CD4-positive, alpha-beta T cell treated with Interleukin-1 beta for 1 hour (primary cell): Measurements from ENCODE around the gene CASP2.
A peak's percentile ranks its signal among the peaks of the same experiment; 100 is the strongest.
"Not testable (repeated sequence)": the region's sequence is repeated elsewhere in the genome, so short reads cannot be mapped to it uniquely, and the experiment has no call there.

Source experiments
- DNase-seq, 2 donors: peaks; one replicate each; pipeline ENCODE4 v3.0.0-alpha.2; 2020 to 2022

The CASP2 gene

GRCh38 chr7:143287935-143288826, at the start of gene CASP2:
TSS of gene CASP2 (plus strand) at chr7:143288351. CDS start at chr7:143288456, 105 bp downstream.
- peak; percentile 99 to 100 for DNase-seq

- DNase-seq = no peak
Observed at GRCh38 chr7:143239813-143240212, 48.3 kb upstream of the CASP2 start.

DNA sequence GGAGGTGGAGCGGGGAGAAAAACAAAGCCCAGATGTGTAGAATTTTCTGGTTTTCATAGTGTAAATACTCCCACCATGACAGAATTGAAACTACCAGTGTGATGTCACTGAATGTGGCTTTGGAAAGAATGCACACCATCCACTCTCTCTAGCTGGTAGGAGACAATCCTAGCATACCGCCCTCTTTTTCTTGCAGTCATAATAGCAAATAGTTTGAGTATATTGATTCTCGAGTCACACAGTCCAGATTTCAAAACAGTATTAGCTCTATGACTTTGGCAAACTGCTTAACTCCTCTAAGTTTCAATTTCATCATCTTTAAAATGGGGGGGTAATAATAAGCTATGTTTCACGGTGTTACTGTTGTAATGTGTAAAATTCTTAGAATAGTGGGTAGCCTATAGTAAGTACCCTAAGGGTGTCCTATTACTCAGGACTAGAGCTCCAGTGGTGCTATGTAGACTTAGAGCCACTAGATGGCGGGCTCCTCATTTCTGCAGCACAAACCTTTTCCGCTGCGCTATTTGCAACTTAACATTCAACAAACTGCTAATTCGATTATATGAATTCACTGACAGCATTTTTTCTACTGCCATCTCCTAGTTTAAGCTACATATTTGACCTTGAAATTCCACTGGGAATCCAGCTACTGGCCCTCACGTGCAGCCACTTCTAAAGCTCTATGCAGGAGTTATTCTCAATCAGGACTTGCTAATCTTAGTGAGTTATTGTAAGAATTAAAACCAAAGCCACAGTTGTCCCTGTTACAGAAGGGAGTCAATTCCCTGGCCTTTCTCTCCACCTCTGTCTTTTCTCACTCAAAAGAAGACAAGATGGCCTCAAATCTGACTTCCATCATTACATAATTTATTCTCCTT, 47.6 kb upstream of the CASP2 start:
- peak; percentile 76 to 84 for DNase-seq

GRCh38 chr7:143242306-143242705, 45.8 kb upstream of the CASP2 start:
- DNase-seq = no peak

DNA sequence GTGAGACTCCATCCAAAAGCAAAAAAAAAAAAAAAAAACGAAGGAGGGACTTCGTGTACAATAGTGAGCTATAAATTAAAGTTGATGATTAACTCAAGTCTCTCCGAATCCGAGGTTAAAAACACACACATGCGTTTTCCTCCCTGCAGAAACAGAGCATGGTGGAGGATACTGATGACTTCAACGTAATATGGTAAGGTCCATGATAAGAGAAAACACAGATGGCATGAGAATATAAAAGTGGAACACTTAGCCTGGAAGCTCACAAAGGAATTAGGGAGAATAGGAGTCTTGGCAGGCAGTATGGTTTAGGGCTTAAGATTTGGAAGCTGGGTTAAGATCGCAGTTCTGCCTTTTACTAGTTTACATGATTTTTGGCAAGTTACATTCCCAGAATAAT, 45.0 kb upstream of the CASP2 start:
- no peak for DNase-seq

- DNase-seq = no peak
Observed at GRCh38 chr7:143243614-143244013, 44.5 kb upstream of the CASP2 start.

DNA sequence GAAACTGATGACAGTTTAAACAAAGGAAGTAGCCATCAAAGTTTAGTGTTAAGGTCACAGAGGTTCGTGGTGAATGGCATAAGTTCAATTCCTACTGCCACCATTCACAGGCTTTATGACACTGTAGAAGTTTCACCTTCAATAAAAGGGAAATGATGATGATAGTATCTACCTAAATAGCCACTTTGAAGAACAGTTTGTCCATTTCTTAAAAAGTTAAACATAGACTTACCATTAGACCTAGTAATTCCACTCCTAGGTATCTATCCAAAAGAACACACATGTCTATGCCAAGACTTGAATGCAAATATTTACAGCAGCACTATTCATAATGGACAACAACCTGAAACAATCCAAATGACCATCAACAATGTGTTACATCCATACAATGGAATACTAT, 43.8 kb upstream of the CASP2 start:
- DNase-seq = no peak

DNA sequence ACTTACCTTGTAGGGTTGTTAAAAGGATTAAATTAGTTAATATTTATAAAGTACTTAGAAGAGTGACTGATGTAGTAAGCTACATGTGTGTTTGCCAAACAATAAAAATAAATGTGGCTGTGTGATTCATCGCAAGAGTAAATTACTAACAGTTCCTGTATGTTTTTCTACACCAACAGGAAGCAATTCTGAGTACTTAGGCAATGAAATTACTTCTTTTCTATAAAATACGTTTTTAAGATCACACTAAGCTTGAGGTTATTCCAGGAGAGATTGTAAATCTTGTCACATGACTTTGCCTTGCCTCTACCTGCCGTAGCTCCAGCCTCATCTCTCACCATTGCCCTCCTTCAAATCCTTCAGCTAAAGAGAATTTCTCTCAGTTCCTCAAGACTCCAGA, 43.0 kb upstream of the CASP2 start:
- no peak for DNase-seq

- no peak for DNase-seq
Observed at GRCh38 chr7:143247372-143247771, 40.8 kb upstream of the CASP2 start.

GRCh38 chr7:143248761-143249354, 39.3 kb upstream of the CASP2 start:
- DNase-seq = no peak

DNA sequence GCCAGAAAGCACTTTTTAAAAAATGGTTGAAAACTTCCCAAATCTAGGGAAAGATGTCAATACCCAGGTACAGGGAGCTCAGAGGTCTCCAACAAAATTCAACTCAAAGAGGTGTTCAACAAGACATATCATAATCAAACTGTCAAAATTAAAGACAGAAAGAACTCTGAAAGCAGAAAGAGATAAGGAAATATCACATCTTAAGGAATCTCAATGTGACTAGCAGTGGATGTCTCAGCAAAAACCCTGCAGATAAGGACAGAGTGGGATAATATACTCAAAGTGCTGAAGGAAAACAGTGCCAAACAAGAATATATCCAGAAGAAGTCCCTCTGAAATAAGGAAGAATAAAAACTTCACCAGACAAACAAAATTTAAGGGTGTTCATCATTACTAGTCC, 38.0 kb upstream of the CASP2 start:
- DNase-seq = no peak

- peak in 1 of 2 donors; percentile 48 for DNase-seq
Observed at GRCh38 chr7:143250822-143251221, 37.3 kb upstream of the CASP2 start.

GRCh38 chr7:143252006-143252405, 36.1 kb upstream of the CASP2 start:
- DNase-seq = peak in 1 of 2 donors; percentile 45

DNA sequence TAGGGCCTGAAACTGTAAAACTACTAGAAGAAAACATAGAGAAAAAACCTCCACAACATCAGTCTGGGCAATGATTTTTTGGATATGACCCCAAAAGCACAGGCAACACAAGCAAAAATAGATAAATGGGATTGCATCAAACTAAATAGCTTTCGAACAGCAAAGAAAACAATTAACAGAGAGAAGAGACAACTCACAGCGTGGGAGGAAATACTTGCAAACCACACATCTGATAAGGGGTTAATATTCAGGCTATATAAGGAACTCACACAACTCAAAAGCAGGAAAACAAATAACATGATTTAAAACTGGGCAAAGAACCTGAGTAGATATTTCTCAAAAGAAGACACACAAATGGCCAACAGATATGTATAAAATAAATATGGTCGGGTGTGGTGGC, 32.6 kb upstream of the CASP2 start:
- DNase-seq = no peak

- DNase-seq = no peak
Observed at GRCh38 chr7:143256325-143256724, 31.8 kb upstream of the CASP2 start.

DNA sequence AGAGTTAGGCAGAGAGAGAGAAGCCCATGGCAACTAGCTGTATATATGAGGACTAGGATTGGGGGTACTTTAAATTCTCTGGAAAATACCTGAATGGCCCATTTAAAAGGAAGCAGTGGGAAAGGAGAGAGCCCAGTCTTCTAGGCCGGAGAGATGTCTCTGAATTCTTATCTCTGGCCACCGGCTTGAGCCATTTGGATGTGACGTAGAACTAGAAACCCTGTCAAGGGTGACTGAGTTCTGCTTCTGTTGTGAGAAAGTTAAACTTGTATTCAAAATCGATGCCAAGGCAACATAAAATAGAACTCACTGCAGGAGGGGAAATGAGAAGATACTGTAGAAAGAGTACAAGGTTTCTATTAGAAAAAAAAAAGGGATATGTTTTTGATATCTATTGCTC, 31.2 kb upstream of the CASP2 start:
- DNase-seq = peak in 1 of 2 donors; percentile 22

- no peak for DNase-seq
Observed at GRCh38 chr7:143257501-143257900, 30.6 kb upstream of the CASP2 start.

GRCh38 chr7:143258831-143259230, 29.3 kb upstream of the CASP2 start:
- DNase-seq = peak; percentile 26 to 37

GRCh38 chr7:143259765-143260164, 28.4 kb upstream of the CASP2 start:
- DNase-seq = no peak

DNA sequence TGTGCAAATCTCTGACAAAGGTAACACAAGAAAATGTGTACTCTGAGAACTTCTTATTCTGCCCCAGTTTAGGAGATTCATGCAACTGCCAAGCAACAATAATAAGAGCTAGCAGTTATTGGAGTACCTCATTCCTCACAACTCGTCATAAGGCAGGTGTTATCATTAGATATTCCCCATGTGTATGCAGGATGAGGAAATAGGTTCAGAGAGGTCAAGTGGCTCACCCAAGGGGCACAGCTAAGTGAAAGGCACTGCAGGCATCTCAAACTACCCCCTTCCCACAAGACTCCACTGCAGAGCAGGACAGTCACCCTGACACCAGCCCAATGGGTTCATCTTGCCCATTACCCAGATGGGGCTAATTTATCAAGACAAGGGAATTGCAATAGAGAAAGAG, 26.2 kb upstream of the CASP2 start:
- DNase-seq = no peak

DNA sequence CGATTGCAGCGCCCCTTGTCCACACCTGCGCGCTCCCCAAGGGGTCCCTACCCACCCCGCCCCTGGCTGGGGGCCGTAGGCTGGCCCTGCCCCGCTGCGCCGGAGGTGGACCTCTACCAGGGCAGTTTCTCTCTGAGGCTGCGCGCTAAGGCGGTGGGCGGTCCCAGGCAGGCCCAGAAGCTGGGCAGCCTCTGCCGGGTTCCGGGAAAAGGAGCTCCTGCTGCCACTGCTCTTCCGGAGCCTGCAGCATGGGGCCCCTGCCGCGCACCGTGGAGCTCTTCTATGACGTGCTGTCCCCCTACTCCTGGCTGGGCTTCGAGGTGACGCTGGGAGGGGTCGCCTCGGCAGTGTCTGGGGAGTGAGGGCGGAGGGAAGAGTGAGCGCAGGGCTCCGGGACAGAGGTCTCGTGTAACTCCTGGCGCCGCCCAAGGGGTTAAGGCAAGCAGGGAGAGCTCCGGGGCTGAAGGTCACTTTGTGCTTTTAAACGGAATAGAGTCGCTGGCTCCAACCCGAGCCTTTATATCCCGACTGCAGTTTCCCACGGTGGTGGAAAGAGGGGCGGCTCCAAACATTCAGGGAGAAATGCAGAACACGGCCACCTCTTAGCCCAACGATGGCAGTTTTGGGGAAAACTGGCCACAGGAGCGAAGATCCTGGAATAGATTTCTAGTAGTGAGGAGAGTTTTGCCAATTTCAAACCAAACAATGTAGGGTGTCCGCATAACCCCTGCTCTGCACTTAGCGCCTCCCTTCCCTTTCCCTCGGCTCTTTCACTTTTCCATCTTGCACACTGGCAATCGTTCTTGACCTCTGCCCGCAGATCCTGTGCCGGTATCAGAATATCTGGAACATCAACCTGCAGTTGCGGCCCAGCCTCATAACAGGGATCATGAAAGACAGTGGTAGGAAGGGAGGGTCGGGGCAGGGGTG, 24.6 kb upstream of the CASP2 start, which contains the start of gene GSTK1:
Gene GSTK1, plus strand, starts transcription at position 176 of the 930 bp plus-strand sequence. Its CDS starts 73 bp downstream, at position 249.
- peak; percentile 76 to 78 for DNase-seq

- not testable (repeated sequence) for DNase-seq
Observed at GRCh38 chr7:143264196-143264568, 24.0 kb upstream of the CASP2 start.
